H1 (cell line): ENCODE results near the gene CDC5L. TPM values are rescaled to one million over a fixed set of nuclear protein-coding genes. Genes with fewer than 3 reads are reported as not detected.
"Not testable (repeated sequence)": the region's sequence is repeated elsewhere in the genome, so short reads cannot be mapped to it uniquely, and the experiment has no call there.

Source experiments
- CTCF ChIA-PET: fragments of 300-600 bp; sonication (Branson Sonifier 250); formaldehyde crosslinking; loops from one replicate; lab custom pipeline; 2021; ENCODE audit not compliant: partially characterized antibody; lab: Charles Lee
- POLR2A ChIA-PET: fragments of 300-600 bp; sonication (Branson Sonifier 250); formaldehyde crosslinking; loops from one replicate; lab custom pipeline; 2021; ENCODE audit warnings: inconsistent platforms; ENCODE audit not compliant: partially characterized antibody; lab: Charles Lee
- DNase-seq, 2 experiments: peaks; one replicate each; pipeline versions ENCODE4 v3.0.0 to v3.0.0-alpha.2; 2010 to 2022; ENCODE audit warnings: low spot score in 2 of 2, low read depth in 1 of 2, mixed read lengths in 1 of 2
- FAIRE-seq: peaks from 2 replicates; lab custom pipeline; 2011; peaks lifted over from hg19 to GRCh38; lab: Jason Lieb, UNC
- H2AFZ ChIP-seq: 2 replicates; pipeline ENCODE4 v1.8.1; 2012; ENCODE audit warnings: low read length, inconsistent platforms
- H2AK5ac ChIP-seq: 2 replicates; pipeline ENCODE4 v1.6.1; 2013; ENCODE audit warnings: low read depth, low read length
- H2BK120ac ChIP-seq: replicated peaks from 2 replicates; pipeline ENCODE3; 2013; ENCODE audit warnings: low read depth, low read length, inconsistent platforms
- H2BK12ac ChIP-seq: 2 replicates; pipeline ENCODE4 v1.6.1; 2013; ENCODE audit warnings: low read depth, low read length
- H2BK15ac ChIP-seq: 2 replicates; pipeline ENCODE4 v1.6.1; 2013; ENCODE audit warnings: low read length
- H2BK20ac ChIP-seq: 2 replicates; pipeline ENCODE4 v1.6.1; 2013; ENCODE audit warnings: low read length
- H2BK5ac ChIP-seq: 2 replicates; pipeline ENCODE4 v1.6.1; 2013; ENCODE audit warnings: low read depth, low read length
- H3K14ac ChIP-seq: 2 replicates; pipeline ENCODE4 v1.6.1; 2013; ENCODE audit warnings: inconsistent platforms; ENCODE audit not compliant: insufficient read length
- H3K18ac ChIP-seq: 2 replicates; pipeline ENCODE4 v1.6.1; 2013; ENCODE audit warnings: low read length; ENCODE audit errors: extremely low read depth
- H3K23ac ChIP-seq: 2 replicates; pipeline ENCODE4 v1.6.1; 2013; ENCODE audit warnings: inconsistent platforms; ENCODE audit not compliant: insufficient read length
- H3K23me2 ChIP-seq: 2 replicates; pipeline ENCODE4 v1.6.1; 2013; ENCODE audit warnings: low read depth, low read length
- H3K27ac ChIP-seq: 2 replicates; pipeline ENCODE4 v1.6.1; 2011; ENCODE audit warnings: low read depth, low read length, inconsistent platforms
- H3K27me3 ChIP-seq, 4 experiments: replicated peaks in 1 of 4; 1 replicate in 1 of 4; 2 replicates in 3 of 4; pipeline versions ENCODE4 v1.6.1 to v1.8.1; 2011 to 2013; ENCODE audit warnings: low read length in 3 of 4, mild to moderate bottlenecking in 3 of 4, inconsistent platforms in 2 of 4, mixed read lengths in 2 of 4, moderate library complexity in 1 of 4; ENCODE audit not compliant: control insufficient read depth in 3 of 4, insufficient read depth in 3 of 4; ENCODE audit errors: extremely low read depth in 1 of 4
- H3K36me3 ChIP-seq, 4 experiments: 2 replicates each; pipeline versions ENCODE4 v1.6.1 to v1.8.1; 2011 to 2013; ENCODE audit warnings: mild to moderate bottlenecking in 4 of 4, low read length in 3 of 4, moderate library complexity in 2 of 4, control low read depth in 1 of 4, inconsistent platforms in 1 of 4; ENCODE audit not compliant: insufficient read depth in 4 of 4, control insufficient read depth in 2 of 4
- H3K4ac ChIP-seq: replicated peaks from 2 replicates; pipeline ENCODE3; 2013; ENCODE audit warnings: low read length, low read depth, mixed read lengths, inconsistent platforms; ENCODE audit not compliant: insufficient read length
- H3K4me1 ChIP-seq, 4 experiments: replicated peaks in 1 of 4; 1 replicate in 1 of 4; 2 replicates in 3 of 4; pipeline versions ENCODE4 v1.6.1 to v1.8.1; 2011 to 2013; ENCODE audit warnings: low read length in 3 of 4, inconsistent platforms in 2 of 4, mixed read lengths in 1 of 4; ENCODE audit not compliant: insufficient read depth in 4 of 4, control insufficient read depth in 3 of 4
- H3K4me2 ChIP-seq, 2 experiments: 2 replicates each; pipeline versions ENCODE4 v1.6.1 to v1.8.1; 2011 to 2013; ENCODE audit warnings: low read depth in 2 of 2, low read length in 2 of 2, control low read depth in 1 of 2, inconsistent platforms in 1 of 2, mild to moderate bottlenecking in 1 of 2; ENCODE audit not compliant: insufficient read depth in 1 of 2
- H3K4me3 ChIP-seq, 4 experiments: fragments of 200-600, 300-600 bp in 1 of 4; sonication (generic), shearing (Covaris generic), sonication (Bioruptor Twin) in 1 of 4; 2 replicates each; pipeline versions ENCODE4 v1.5.1 to v1.8.1; 2011 to 2016; ENCODE audit warnings: low read length in 4 of 4, low read depth in 3 of 4, control low read depth in 2 of 4, inconsistent platforms in 2 of 4, mild to moderate bottlenecking in 2 of 4, mixed read lengths in 1 of 4, moderate library complexity in 1 of 4; ENCODE audit not compliant: insufficient read depth in 2 of 4; ENCODE audit errors: extremely low read depth in 1 of 4
- H3K56ac ChIP-seq: replicated peaks from 2 replicates; pipeline ENCODE3; 2013; ENCODE audit warnings: low read depth, mild to moderate bottlenecking, mixed read lengths, low read length, inconsistent platforms; ENCODE audit not compliant: insufficient read length
- H3K79me1 ChIP-seq: 2 replicates; pipeline ENCODE4 v1.6.1; 2013; ENCODE audit warnings: low read depth, low read length, control low read depth
- H3K79me2 ChIP-seq, 2 experiments: 2 replicates each; pipeline versions ENCODE4 v1.6.1 to v1.8.1; 2012 to 2013; ENCODE audit warnings: low read length in 2 of 2, mild to moderate bottlenecking in 2 of 2, inconsistent platforms in 1 of 2; ENCODE audit not compliant: insufficient read depth in 2 of 2, control insufficient read depth in 1 of 2
- H3K9ac ChIP-seq, 4 experiments: replicated peaks in 1 of 4; 1 replicate in 1 of 4; 2 replicates in 3 of 4; pipeline versions ENCODE4 v1.6.1 to v1.8.1; 2011 to 2013; ENCODE audit warnings: low read depth in 3 of 4, low read length in 3 of 4, control low read depth in 2 of 4, mild to moderate bottlenecking in 2 of 4, moderate library complexity in 2 of 4, inconsistent platforms in 1 of 4; ENCODE audit errors: extremely low read depth in 1 of 4
- H3K9me3 ChIP-seq, 2 experiments: 2 replicates each; pipeline versions ENCODE4 v1.6.1 to v1.8.1; 2012 to 2013; ENCODE audit warnings: mild to moderate bottlenecking in 2 of 2, moderate library complexity in 2 of 2, control low read depth in 1 of 2, inconsistent platforms in 1 of 2, low read depth in 1 of 2, low read length in 1 of 2, mixed read lengths in 1 of 2; ENCODE audit not compliant: insufficient read depth in 2 of 2
- H4K20me1 ChIP-seq, 2 experiments: replicated peaks in 1 of 2; 2 replicates each; pipeline versions ENCODE3 to v1.8.1; 2011 to 2013; ENCODE audit warnings: inconsistent platforms in 2 of 2, low read length in 2 of 2, mild to moderate bottlenecking in 1 of 2; ENCODE audit not compliant: insufficient read depth in 2 of 2, control insufficient read depth in 1 of 2
- H4K5ac ChIP-seq: 2 replicates; pipeline ENCODE4 v1.6.1; 2013; ENCODE audit warnings: low read length, low read depth, mixed read lengths, inconsistent platforms; ENCODE audit not compliant: insufficient read length
- H4K8ac ChIP-seq: 2 replicates; pipeline ENCODE4 v1.8.0; 2013; ENCODE audit warnings: mild to moderate bottlenecking, moderate library complexity, low read length, inconsistent platforms; ENCODE audit not compliant: insufficient read depth; ENCODE audit errors: extremely low read depth
- H4K91ac ChIP-seq: replicated peaks from 2 replicates; pipeline ENCODE3; 2013; ENCODE audit warnings: low read length, mixed read lengths, inconsistent platforms; ENCODE audit not compliant: insufficient read length
- whole genome bisulfite sequencing, 2 experiments: shearing (Covaris generic) in 1 of 2; methylation state at CpG; one replicate each; pipeline versions ENCODE4 v1.1.6 to v1.1.7; 2013 to 2015; ENCODE audit warnings: low lambda C conversion rate in 2 of 2, mixed read lengths in 2 of 2, inconsistent platforms in 1 of 2, low coverage in 1 of 2, missing lambda C conversion rate in 1 of 2; ENCODE audit not compliant: insufficient replicate concordance in 2 of 2, insufficient coverage in 1 of 2, insufficient read length in 1 of 2; ENCODE audit errors: extremely low coverage in 1 of 2, missing lambda C conversion rate in 1 of 2; 5-methylcytosine and 5-hydroxymethylcytosine counted together
- polyA plus RNA-seq, 7 experiments: library from polyadenylated mRNA; depleted of rRNA in 3 of 7; stranded (reverse) in 5 of 7; unstranded in 2 of 7; fragments of >200 nt in 5 of 7; fragments of 200-250 nt in 2 of 7; gene quantifications; 1 replicate in 5 of 7; 2 replicates in 1 of 7; 4 replicates in 1 of 7; pipeline versions ENCODE4 v1.2.1 to v1.2.3, GENCODE V29; 2011 to 2013; ENCODE audit warnings: missing spikeins in 2 of 7, mixed read lengths in 2 of 7
- total RNA-seq: library from RNA; stranded (reverse); fragmentation: NEBNext Ultra II Directional; extraction: Animal tissue kit (Norgen Biotek cat#: 25700); gene quantifications from 2 replicates; pipeline ENCODE4 v1.2.1, GENCODE V29; 2021

Gene CDC5L
- total and polyA plus RNA-seq, 2 of the 8 experiments (the other 6 are each of a cell fraction or from before 2014, with no cell fraction given), result 8.4 to 32.8 TPM

- WGBS, 2 experiments, result 80% methylated on average over 4 of the region's 4 CpGs; no CpG with 5 or more reads in 1 of the 2 experiments
- H2BK5ac ChIP-seq, H3K4me1 ChIP-seq, H2BK12ac ChIP-seq, H3K4me3 ChIP-seq, H3K36me3 ChIP-seq, H3K9ac ChIP-seq, H2BK120ac ChIP-seq, DNase-seq, H2AFZ ChIP-seq, POLR2A ChIA-PET, H3K79me1 ChIP-seq, H2BK15ac ChIP-seq, H4K5ac ChIP-seq, H3K18ac ChIP-seq, H3K9me3 ChIP-seq, H4K20me1 ChIP-seq, H3K27ac ChIP-seq, H3K4ac ChIP-seq, H4K8ac ChIP-seq, H2AK5ac ChIP-seq, H3K14ac ChIP-seq, H3K79me2 ChIP-seq, FAIRE-seq, H3K56ac ChIP-seq, H3K27me3 ChIP-seq, H4K91ac ChIP-seq, H3K23me2 ChIP-seq, H2BK20ac ChIP-seq, H3K23ac ChIP-seq, H3K4me2 ChIP-seq: not testable (repeated sequence)
- CTCF ChIA-PET, result interaction anchor here (1.0 to 5.8 kb wide), 3 partner anchors 20 to 79 kb away, joined by 3 to 37 read pairs (median 3); no protein-coding TSS in a partner anchor
These were observed 40.7 kb upstream of the CDC5L start for GRCh38 chr6:44346818-44347217.
